HT1080 (cell line): ENCODE data around the gene TTC34. TPM values are rescaled to one million over a fixed set of nuclear protein-coding genes. Genes with fewer than 3 reads are reported as not detected.
A peak's percentile ranks its signal among the peaks of the same experiment; 100 is the strongest.
"Not testable (repeated sequence)": the region's sequence is repeated elsewhere in the genome, so short reads cannot be mapped to it uniquely, and the experiment has no call there.

Experiments used
- DNase-seq: peaks from one replicate; pipeline ENCODE4 v3.0.0-alpha.2; 2015; ENCODE audit warnings: low read depth
- total RNA-seq: library from RNA; depleted of rRNA; stranded (reverse); fragments of >200 nt; shearing (Covaris generic); gene quantifications from 2 replicates; pipeline ENCODE4 v1.2.3, GENCODE V29; 2014

TTC34 gene
- total RNA-seq, 1 experiment from 2014 or later = 0.10 TPM

DNA sequence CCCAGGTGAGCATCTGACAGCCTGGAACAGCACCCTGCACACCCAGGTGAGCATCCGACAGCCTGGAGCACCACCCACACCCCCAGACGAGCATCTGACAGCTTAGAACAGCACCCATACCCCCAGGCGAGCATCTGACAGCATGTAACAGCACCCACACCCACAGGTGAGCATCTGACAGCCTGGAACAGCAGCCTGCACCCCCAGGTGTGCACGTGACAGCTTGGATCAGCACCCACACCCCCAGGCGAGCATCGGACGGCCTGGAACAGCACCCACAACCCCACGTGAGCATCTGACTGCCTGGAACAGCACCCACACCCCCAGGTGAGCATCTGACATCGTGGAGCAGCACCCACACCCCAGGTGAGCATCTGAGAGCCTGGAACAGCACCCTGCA, 116.6 kb downstream of the TTC34 start:
- DNase-seq = peak; percentile 0

DNA sequence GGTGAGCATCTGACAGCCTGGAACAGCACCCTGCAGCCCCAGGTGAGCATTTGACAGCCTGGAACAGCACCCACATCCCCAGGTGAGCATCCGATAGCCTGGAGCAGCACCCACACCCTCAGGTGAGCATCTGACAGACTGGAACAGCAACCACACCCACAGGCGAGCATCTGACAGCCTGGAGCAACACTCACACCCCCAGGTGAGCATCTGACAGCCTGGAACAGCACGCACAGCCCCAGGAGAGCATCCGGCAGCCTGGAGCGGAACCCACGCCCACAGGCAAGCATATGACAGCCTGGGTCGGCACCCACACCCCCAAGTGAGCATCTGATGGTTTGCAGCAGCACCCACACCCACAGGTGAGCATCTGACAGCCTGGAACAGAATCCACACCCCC, 117.5 kb downstream of the TTC34 start:
- DNase-seq = peak; percentile 30

- peak; percentile 1 for DNase-seq
Measured at GRCh38 chr1:2683321-2683741, 118.2 kb downstream of the TTC34 start.

DNA sequence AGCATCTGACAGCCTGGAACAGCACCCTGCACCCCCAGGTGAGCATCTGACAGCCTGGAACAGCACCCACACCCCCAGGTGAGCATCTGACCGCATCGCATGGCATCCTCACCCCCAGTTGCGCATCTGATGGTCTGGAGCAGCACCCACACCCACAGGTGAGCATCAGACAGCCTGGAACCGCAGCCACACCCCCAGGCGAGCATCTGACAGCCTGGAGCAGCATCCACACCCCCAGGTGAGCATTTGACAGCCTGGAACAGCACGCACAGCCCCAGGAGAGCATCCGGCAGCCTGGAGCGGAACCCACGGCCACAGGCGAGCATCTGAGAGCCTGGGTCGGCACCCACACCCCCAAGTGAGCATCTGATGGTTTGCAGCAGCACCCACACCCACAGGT, 118.6 kb downstream of the TTC34 start:
- not testable (repeated sequence) for DNase-seq

GRCh38 chr1:2676726-2677125, 124.8 kb downstream of the TTC34 start:
- not testable (repeated sequence) for DNase-seq

- DNase-seq = not testable (repeated sequence)
Measured at GRCh38 chr1:2671656-2672055, 129.8 kb downstream of the TTC34 start.

DNA sequence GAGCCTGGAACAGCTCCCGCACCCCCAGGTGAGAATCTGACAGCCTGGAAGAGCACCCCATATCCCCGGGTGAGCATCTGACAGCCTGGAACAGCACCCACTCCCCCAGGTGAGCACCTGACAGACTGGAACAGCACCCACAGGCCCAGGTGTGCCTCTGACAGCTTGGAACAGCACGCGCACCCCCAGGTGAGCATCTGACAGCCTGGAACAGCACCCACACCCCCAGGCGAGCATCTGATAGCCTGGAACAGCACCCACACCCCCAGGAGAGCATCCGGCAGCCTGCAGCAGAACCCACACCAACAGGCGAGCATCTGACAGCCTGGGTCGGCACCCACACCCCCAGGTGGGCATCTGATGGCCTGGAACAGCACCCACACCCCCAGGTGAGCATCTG, 141.7 kb downstream of the TTC34 start:
- not testable (repeated sequence) for DNase-seq

- not testable (repeated sequence) for DNase-seq
Measured at GRCh38 chr1:2657909-2658308, 143.6 kb downstream of the TTC34 start.

DNA sequence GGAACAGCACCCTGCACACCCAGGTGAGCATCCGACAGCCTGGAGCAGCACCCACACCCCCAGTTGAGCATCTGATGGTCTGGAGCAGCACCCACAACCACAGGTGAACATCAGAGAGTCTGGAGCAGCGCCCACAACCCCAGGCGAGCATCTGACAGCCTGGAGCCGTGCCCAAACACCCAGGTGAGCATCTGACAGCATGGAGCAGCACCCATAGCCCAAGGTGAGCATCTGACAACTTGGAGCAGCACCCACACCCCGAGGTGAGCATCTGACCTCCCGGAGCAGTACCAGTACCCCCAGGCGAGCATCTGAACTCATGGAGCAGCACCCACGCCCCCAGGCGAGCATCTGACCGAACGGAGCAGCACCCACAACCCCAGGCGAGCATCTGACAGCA, 144.4 kb downstream of the TTC34 start:
- DNase-seq = not testable (repeated sequence)

GRCh38 chr1:2655598-2656434, 145.7 kb downstream of the TTC34 start:
- DNase-seq = not testable (repeated sequence)

DNA sequence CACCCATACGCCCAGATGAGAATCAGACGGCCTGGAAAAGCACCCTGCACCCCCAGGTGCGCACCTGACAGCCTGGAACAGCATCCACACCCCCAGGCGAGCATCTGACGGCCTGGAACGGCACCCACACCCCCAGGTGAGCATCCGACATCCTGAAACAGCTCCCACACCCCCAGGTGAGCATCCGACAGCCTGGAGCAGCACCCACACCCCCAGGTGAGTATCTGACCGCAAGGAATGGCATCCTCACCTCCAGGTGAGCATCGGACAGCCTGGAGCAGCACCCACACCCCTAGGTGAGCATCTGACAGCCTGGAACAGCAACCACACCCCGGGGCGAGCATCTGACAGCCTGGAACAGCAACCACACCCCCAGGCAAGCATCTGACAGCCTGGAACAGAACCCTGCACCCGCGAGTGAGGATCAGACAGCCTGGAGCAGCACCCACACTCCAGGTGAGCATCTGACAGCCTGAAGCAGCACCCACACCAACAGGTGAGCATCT, 147.0 kb downstream of the TTC34 start:
- DNase-seq = not testable (repeated sequence)

DNA sequence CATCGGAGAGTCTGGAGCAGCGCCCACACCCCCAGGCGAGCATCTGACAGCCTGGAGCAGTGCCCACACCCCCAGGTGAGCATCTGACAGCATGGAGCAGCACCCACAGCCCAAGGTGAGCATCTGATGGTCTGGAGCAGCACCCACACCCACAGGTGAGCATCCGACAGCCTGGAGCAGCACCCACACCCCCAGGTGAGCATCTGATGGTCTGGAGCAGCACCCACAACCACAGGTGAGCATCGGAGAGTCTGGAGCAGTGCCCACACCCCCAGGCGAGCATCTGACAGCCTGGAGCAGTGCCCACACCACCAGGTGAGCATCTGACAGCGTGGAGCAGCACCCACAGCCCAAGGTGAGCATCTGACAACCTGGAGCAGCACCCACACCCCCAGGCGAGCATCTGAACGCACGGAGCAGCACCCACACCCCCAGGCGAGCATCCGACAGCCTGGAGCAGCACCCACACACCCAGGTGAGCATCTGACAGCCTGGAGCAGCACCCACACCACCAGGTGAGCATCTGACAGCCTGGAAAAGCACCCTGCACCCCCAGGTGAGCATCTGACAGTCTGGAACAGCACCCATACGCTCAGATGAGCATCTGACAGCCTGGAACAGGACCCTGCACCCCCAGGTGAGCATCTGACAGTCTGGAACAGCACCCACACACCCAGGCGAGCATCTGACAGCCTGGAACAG, 147.6 kb downstream of the TTC34 start:
- not testable (repeated sequence) for DNase-seq

DNA sequence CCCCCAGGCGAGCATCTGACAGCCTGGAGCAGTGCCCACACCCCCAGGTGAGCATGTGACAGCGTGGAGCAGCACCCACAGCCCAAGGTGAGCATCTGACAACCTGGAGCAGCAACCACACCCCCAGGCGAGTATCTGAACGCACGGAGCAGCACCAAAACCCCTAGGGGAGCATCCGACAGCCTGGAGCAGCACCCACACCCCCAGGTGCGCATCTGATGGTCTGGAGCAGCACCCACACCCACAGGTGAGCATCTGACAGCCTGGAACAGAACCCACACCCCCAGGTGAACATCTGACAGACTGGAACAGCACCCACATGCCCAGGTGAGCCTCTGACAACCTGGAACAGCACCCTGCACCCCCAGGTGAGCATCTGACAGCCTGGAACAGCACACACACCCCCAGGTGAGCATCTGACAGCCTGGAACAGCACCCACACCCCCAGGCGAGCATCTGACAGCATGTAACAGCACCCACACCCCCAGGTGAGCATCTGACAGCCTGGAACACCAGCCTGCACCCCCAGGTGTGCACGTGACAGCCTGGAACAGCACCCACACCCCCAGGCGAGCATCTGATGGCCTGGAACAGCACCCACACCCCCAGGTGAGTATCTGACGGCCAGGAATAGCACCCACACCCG, 148.4 kb downstream of the TTC34 start:
- not testable (repeated sequence) for DNase-seq

DNA sequence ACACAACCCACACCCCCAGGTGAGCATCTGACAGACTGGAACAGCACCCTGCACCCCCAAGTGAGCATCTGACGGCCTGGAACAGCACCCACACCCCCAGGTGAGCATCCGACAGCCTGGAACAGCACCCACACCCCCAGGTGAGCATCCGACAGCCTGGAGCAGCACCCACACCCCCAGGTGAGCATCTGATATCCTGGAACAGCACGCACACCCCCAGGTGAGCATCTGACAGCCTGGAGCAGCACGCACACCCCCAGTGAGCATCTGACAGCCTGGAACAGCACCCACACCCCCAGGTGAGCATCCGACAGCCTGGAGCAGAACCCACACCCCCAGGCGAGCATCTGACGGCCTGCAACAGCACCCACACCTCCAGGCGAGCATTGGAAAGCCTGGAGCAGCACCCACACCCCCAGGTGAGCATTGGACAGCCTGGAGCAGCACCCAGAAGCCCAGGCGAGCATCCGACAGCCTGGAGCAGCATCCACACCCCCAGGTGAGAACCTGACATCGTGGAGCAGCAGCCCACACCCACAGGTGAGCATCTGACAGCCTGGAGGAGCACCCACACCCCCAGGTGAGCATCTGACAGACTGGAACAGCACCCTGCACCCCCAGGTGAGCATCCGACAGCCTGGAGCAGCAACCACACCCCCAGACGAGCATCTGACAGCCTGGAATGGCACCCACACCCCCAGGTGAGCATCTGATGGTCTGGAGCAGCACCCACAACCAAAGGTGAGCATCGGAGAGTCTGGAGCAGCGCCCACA, 149.2 kb downstream of the TTC34 start:
- not testable (repeated sequence) for DNase-seq

DNA sequence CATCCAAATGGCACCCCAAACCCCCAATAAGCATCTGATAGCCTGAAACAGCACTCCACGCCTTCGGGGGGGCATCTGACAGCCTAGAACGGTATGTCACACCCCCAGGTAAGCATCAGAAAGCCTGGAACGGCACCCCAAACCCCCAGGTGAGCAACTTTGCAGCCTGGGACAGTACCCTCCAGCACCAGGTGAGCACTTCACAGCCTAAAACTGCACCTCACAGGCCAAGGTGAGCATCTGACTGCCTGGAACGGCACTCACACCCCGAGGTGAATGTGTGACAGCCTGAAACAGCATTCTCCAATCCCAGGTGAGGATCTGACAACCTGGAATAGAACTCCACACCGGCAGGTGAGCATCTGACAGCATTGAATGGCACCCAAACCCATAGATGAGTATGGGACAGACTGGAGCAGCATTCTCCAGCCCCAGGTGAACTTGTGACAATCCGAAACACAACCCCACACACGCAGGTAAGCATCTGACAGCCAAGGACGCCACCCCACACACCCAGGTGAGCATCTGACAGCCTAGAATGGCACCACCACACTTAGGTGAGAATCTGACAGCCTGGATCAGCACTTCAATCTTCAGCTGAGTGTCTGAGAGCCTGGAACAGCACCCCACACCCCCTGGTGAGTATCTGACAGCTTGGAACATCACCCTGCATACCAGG, 150.4 kb downstream of the TTC34 start:
- DNase-seq = no peak

GRCh38 chr1:2646837-2647236, 154.7 kb downstream of the TTC34 start:
- DNase-seq = no peak

DNA sequence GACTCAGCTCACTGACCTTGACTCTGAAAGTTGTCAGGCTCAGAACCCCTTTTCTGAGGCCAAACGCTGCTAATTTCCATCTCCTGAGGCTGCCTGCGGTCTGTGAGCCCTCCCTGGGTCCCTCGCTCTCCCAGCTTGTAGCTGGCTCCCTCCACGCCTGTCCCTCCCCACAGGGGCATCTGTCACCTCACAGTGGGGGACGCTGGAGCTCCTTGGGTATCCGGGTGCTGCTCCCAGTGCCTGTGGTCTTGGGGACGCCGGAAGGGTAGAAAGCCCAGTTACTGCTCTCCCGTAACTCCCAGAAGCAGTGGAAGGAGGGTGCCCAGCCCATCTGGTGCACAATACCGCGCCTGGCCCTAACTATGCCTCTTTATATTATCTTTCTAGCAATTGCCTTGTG, 155.7 kb downstream of the TTC34 start:
- DNase-seq = no peak

DNA sequence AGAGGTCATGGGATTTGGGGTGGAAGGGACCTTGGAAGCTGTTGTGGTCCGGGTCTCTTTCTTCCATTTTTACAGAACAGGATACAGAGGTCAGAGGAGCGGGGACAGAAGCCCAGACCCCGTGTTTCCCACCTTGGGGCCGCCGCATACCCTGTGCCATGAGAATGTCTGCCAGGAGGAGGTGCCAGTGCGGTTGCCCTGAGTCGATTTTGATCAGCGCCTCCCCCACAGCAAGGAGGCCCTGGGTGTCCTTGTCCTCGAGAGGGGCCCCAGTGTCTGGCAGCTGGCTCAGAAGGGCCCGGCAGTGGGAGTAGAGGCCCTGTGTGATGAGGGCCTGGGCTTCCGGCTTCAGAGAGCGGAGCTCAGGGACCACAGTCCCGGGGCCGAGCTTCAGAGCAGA, 156.3 kb downstream of the TTC34 start:
- no peak for DNase-seq

GRCh38 chr1:2644591-2645101, 156.8 kb downstream of the TTC34 start:
- no peak for DNase-seq

GRCh38 chr1:2644171-2644570, 157.3 kb downstream of the TTC34 start:
- DNase-seq = no peak
